Testis (tissue), 2 donors: ENCODE data around the gene MAFB.

Experiments
- POLR2A ChIP-seq: fragments of 450-650 bp; IDR thresholded peaks from one replicate; pipeline ENCODE4 v1.6.1; 2017; ENCODE audit warnings: antibody characterized with exemption, mild to moderate bottlenecking, moderate library complexity
- TF ChIP-seq, protein P1 (sequence below), 3 experiments: fragments of 450-650 bp in 2 of 3; fragments of 200-600 bp in 1 of 3; sonication (generic) in 1 of 3; IDR thresholded peaks; one replicate each; pipeline ENCODE4 v1.5.1; 2016 to 2019; ENCODE audit warnings: antibody characterized with exemption in 3 of 3, mild to moderate bottlenecking in 2 of 3, moderate library complexity in 1 of 3

DNA sequence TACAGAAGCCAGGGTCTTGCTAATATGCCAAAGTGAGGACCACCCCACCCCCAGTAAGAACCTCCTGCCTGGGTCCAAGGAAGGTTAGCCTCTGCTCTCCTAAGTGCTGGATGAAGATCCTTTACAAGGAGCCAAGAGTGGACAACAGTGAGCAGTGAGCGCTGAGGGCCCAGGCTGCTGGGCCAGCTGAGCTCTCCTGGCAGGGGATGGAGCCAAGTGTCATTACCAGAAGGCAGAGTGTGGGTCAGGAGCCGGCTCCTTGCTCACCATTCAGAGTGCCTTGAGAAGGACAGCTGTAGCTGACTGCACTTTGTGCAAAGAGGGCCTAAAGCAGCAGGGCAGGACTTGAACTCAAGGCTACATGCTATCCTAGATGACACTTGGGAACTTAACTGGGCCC is 16.9 kb downstream of the MAFB start:
- TF ChIP-seq POLR2A = no peak
- TF ChIP-seq, protein P1, sequence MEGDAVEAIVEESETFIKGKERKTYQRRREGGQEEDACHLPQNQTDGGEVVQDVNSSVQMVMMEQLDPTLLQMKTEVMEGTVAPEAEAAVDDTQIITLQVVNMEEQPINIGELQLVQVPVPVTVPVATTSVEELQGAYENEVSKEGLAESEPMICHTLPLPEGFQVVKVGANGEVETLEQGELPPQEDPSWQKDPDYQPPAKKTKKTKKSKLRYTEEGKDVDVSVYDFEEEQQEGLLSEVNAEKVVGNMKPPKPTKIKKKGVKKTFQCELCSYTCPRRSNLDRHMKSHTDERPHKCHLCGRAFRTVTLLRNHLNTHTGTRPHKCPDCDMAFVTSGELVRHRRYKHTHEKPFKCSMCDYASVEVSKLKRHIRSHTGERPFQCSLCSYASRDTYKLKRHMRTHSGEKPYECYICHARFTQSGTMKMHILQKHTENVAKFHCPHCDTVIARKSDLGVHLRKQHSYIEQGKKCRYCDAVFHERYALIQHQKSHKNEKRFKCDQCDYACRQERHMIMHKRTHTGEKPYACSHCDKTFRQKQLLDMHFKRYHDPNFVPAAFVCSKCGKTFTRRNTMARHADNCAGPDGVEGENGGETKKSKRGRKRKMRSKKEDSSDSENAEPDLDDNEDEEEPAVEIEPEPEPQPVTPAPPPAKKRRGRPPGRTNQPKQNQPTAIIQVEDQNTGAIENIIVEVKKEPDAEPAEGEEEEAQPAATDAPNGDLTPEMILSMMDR (IDR thresholded peaks at IDR 0.05) = no peak
